Measurements from ENCODE around the gene CX3CR1.
"Not testable (repeated sequence)": the region's sequence is repeated elsewhere in the genome, so short reads cannot be mapped to it uniquely, and the experiment has no call there.

Gene CX3CR1

GRCh38 chr3:39279745-39280517 lies at the start of gene CX3CR1:
Gene CX3CR1, minus strand, starts transcription at chr3:39280036. Its CDS starts 13,527 bp downstream, at chr3:39266509.
- Mint-ChIP-seq H3K4me1 (peaks cover 7% of the 10 kb centered on the region), H3K9me3 (no peaks in the 10 kb centered on the region), H3K36me3 (no peaks in the 10 kb centered on the region)

GRCh38 chr3:39329493-39329892 lies 49.7 kb upstream of the CX3CR1 start, which contains the start of gene CCR8:
Gene CCR8, plus strand, starts transcription at chr3:39329709. Its CDS starts 2,623 bp downstream, at chr3:39332332.
- Mint-ChIP-seq H3K4me1 (no peaks in the 10 kb centered on the region), H3K4me3 (no peak within 1 kb of the TSS), H3K27ac (no peak within 1 kb of the TSS), H3K27me3 (no peaks in the 10 kb centered on the region), H3K36me3 (no peaks in the 10 kb centered on the region), H3K9me3 (no peaks in the 10 kb centered on the region)

More at GRCh38 chr3:39279745-39280517, at the start of gene CX3CR1:
- H3K4me3 Mint-ChIP-seq = peak within 1 kb of the TSS; percentile 68
- H3K27ac Mint-ChIP-seq = no peak within 1 kb of the TSS
- H3K27me3 Mint-ChIP-seq = no peaks in the 10 kb centered on the region

- Mint-ChIP-seq H3K9me3 (no peaks in the 10 kb centered on the region), H3K27me3 (no peaks in the 10 kb centered on the region), H3K36me3 (no peaks in the 10 kb centered on the region), H3K4me1 (peaks cover 8% of the 10 kb centered on the region), H3K4me3 (no peak overlapping the region), H3K27ac (no peak overlapping the region)
These were observed 48.0 kb upstream of the CX3CR1 start for GRCh38 chr3:39327746-39328349.

GRCh38 chr3:39327053-39327745 lies 47.4 kb upstream of the CX3CR1 start:
- Mint-ChIP-seq H3K4me3 (no peak overlapping the region), H3K4me1 (peaks cover 11% of the 10 kb centered on the region), H3K9me3 (no peaks in the 10 kb centered on the region), H3K27ac (no peak overlapping the region), H3K27me3 (no peaks in the 10 kb centered on the region), H3K36me3 (no peaks in the 10 kb centered on the region)

GRCh38 chr3:39325236-39325635 lies 45.4 kb upstream of the CX3CR1 start:
- Mint-ChIP-seq H3K36me3 (no peaks in the 10 kb centered on the region), H3K4me3 (no peak overlapping the region), H3K27ac (no peak overlapping the region), H3K9me3 (no peaks in the 10 kb centered on the region), H3K27me3 (no peaks in the 10 kb centered on the region), H3K4me1 (peaks cover 11% of the 10 kb centered on the region)

- no peaks in the 10 kb centered on the region for H3K36me3 Mint-ChIP-seq
- no peak overlapping the region for H3K4me3 Mint-ChIP-seq
- H3K27me3 Mint-ChIP-seq = no peaks in the 10 kb centered on the region
- no peaks in the 10 kb centered on the region for H3K9me3 Mint-ChIP-seq
- peaks cover 11% of the 10 kb centered on the region for H3K4me1 Mint-ChIP-seq
- H3K27ac Mint-ChIP-seq = no peak overlapping the region
These were observed 43.7 kb upstream of the CX3CR1 start for GRCh38 chr3:39323494-39323893.

GRCh38 chr3:39322936-39323335 lies 43.1 kb upstream of the CX3CR1 start:
- H3K27ac Mint-ChIP-seq = no peak overlapping the region
- H3K4me1 Mint-ChIP-seq = peaks cover 11% of the 10 kb centered on the region
- H3K9me3 Mint-ChIP-seq = no peaks in the 10 kb centered on the region
- no peaks in the 10 kb centered on the region for H3K36me3 Mint-ChIP-seq
- H3K4me3 Mint-ChIP-seq = no peak overlapping the region
- no peaks in the 10 kb centered on the region for H3K27me3 Mint-ChIP-seq

- peaks cover 11% of the 10 kb centered on the region for H3K4me1 Mint-ChIP-seq
- H3K9me3 Mint-ChIP-seq, H3K27ac Mint-ChIP-seq, H3K36me3 Mint-ChIP-seq, H3K27me3 Mint-ChIP-seq, H3K4me3 Mint-ChIP-seq: not testable (repeated sequence)
These were observed 42.4 kb upstream of the CX3CR1 start for GRCh38 chr3:39322209-39322715.

- H3K27ac Mint-ChIP-seq, H3K9me3 Mint-ChIP-seq, H3K36me3 Mint-ChIP-seq, H3K4me3 Mint-ChIP-seq, H3K27me3 Mint-ChIP-seq: not testable (repeated sequence)
- H3K4me1 Mint-ChIP-seq = peaks cover 11% of the 10 kb centered on the region
These were observed 41.7 kb upstream of the CX3CR1 start for GRCh38 chr3:39321574-39321983.

GRCh38 chr3:39319249-39319648 lies 39.4 kb upstream of the CX3CR1 start:
- no peaks in the 10 kb centered on the region for H3K9me3 Mint-ChIP-seq
- no peaks in the 10 kb centered on the region for H3K36me3 Mint-ChIP-seq
- no peak overlapping the region for H3K27ac Mint-ChIP-seq
- peaks cover 11% of the 10 kb centered on the region for H3K4me1 Mint-ChIP-seq
- H3K4me3 Mint-ChIP-seq = no peak overlapping the region
- no peaks in the 10 kb centered on the region for H3K27me3 Mint-ChIP-seq

GRCh38 chr3:39318301-39318700 lies 38.5 kb upstream of the CX3CR1 start:
- Mint-ChIP-seq H3K9me3 (peaks cover 5% of the 10 kb centered on the region), H3K27ac (no peak overlapping the region), H3K36me3 (peaks cover 2% of the 10 kb centered on the region), H3K4me3 (no peak overlapping the region), H3K27me3 (peaks cover 2% of the 10 kb centered on the region), H3K4me1 (peaks cover 7% of the 10 kb centered on the region)

- Mint-ChIP-seq H3K4me1 (peaks cover 1% of the 10 kb centered on the region), H3K4me3 (no peak overlapping the region), H3K9me3 (peaks cover 5% of the 10 kb centered on the region), H3K36me3 (peaks cover 2% of the 10 kb centered on the region), H3K27me3 (peaks cover 2% of the 10 kb centered on the region), H3K27ac (no peak overlapping the region)
These were observed 37.8 kb upstream of the CX3CR1 start for GRCh38 chr3:39317571-39318169.

GRCh38 chr3:39315420-39315819 lies 35.6 kb upstream of the CX3CR1 start:
- Mint-ChIP-seq H3K4me3 (no peak overlapping the region), H3K27me3 (peaks cover 2% of the 10 kb centered on the region), H3K4me1 (no peaks in the 10 kb centered on the region), H3K36me3 (peaks cover 2% of the 10 kb centered on the region), H3K9me3 (peaks cover 5% of the 10 kb centered on the region), H3K27ac (no peak overlapping the region)

GRCh38 chr3:39313289-39313688 lies 33.5 kb upstream of the CX3CR1 start:
- Mint-ChIP-seq H3K27me3 (peaks cover 2% of the 10 kb centered on the region), H3K4me3 (no peak overlapping the region), H3K27ac (no peak overlapping the region), H3K9me3 (peaks cover 5% of the 10 kb centered on the region), H3K36me3 (peaks cover 2% of the 10 kb centered on the region), H3K4me1 (no peaks in the 10 kb centered on the region)

- Mint-ChIP-seq H3K9me3 (peaks cover 24% of the 10 kb centered on the region), H3K27ac (no peak overlapping the region), H3K27me3 (peaks cover 12% of the 10 kb centered on the region), H3K36me3 (peaks cover 14% of the 10 kb centered on the region), H3K4me1 (no peaks in the 10 kb centered on the region), H3K4me3 (no peak overlapping the region)
These were observed 22.3 kb upstream of the CX3CR1 start for GRCh38 chr3:39302178-39302577.
